Calu3 (cell line): ENCODE measurements around the gene CERKL. TPM values are rescaled to one million over a fixed set of nuclear protein-coding genes. Genes with fewer than 3 reads are reported as not detected.

Experiments
- BruUV-seq: library from RNA; stranded (reverse); fragments of 400-500 nt; replicated peaks from 2 replicates; lab custom pipeline; 2021; lab: Mats Ljungman, UMichigan
- CTCF ChIA-PET: fragments of 300-600 bp; sonication (Branson Sonifier 250); formaldehyde crosslinking; loops from one replicate; lab custom pipeline; 2022; ENCODE audit warnings: antibody characterized with exemption; lab: Charles Lee
- DNase-seq: peaks from one replicate; pipeline ENCODE4 v3.0.0; 2022
- H3K27ac Mint-ChIP-seq: one replicate; pipeline ENCODE4 v1.8.0; 2022; ENCODE audit warnings: mixed read lengths; ENCODE audit not compliant: unreplicated experiment
- H3K27me3 Mint-ChIP-seq: one replicate; pipeline ENCODE4 v1.8.0; 2022; ENCODE audit warnings: mixed read lengths; ENCODE audit not compliant: unreplicated experiment
- H3K36me3 Mint-ChIP-seq: one replicate; pipeline ENCODE4 v1.8.0; 2022; ENCODE audit warnings: mild to moderate bottlenecking, moderate library complexity, mixed read lengths; ENCODE audit not compliant: insufficient read depth, unreplicated experiment
- H3K4me1 Mint-ChIP-seq: one replicate; pipeline ENCODE4 v1.8.0; 2022; ENCODE audit warnings: mild to moderate bottlenecking, low read depth, mixed read lengths; ENCODE audit not compliant: unreplicated experiment
- H3K4me3 Mint-ChIP-seq: one replicate; pipeline ENCODE4 v1.8.0; 2022; ENCODE audit warnings: mild to moderate bottlenecking, low read depth, moderate library complexity, mixed read lengths; ENCODE audit not compliant: unreplicated experiment
- H3K9me3 Mint-ChIP-seq: one replicate; pipeline ENCODE4 v1.8.0; 2022; ENCODE audit warnings: low read depth, mixed read lengths; ENCODE audit not compliant: unreplicated experiment
- intact Hi-C: fragments of 100-400 bp; cut with micrococcal nuclease; formaldehyde crosslinking; loops from one replicate; pipeline ENCODE4 v1.10.0; 2022; ENCODE audit not compliant: unreplicated experiment
- total RNA-seq: library from RNA; stranded (reverse); gene quantifications from 2 replicates; pipeline ENCODE4 v1.2.3, GENCODE V29; 2022
- TF ChIP-seq, protein P1 (sequence below): fragments of 200-600 bp; IDR thresholded peaks from one replicate; pipeline ENCODE4 v1.8.0; 2022; ENCODE audit warnings: antibody characterized with exemption; ENCODE audit not compliant: unreplicated experiment

Gene CERKL
- total RNA-seq, 1 experiment from 2014 or later, result 1.1 TPM

DNA sequence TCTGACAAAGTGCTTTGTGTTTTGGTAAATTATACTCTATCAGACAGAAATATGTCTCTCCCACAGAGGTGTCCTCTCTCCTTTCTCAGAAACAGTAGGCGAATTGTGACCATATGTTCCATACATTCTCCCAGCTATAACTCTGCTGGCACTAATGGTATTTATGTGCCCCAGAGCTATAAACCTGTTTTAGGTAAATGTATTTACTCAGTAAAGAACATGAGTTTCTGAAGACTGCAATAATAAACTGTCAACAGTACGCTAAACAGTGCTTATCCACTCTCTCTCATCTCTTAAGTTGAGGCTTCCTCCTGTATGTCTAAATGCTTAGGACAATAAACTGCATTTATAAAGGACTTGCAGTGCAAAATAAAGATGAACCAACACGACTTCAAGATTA is 141.2 kb downstream of the CERKL start:
- intact Hi-C loops, result no loop called here
- no TSS peak for BruUV-seq
- no peaks in the 10 kb centered on the region for H3K36me3 Mint-ChIP-seq
- no peak overlapping the region for H3K27ac Mint-ChIP-seq
- DNase-seq, result no peak
- CTCF ChIA-PET, result no interaction called here
- H3K4me1 Mint-ChIP-seq, result no peaks in the 10 kb centered on the region
- H3K27me3 Mint-ChIP-seq, result no peaks in the 10 kb centered on the region
- TF ChIP-seq, protein P1, sequence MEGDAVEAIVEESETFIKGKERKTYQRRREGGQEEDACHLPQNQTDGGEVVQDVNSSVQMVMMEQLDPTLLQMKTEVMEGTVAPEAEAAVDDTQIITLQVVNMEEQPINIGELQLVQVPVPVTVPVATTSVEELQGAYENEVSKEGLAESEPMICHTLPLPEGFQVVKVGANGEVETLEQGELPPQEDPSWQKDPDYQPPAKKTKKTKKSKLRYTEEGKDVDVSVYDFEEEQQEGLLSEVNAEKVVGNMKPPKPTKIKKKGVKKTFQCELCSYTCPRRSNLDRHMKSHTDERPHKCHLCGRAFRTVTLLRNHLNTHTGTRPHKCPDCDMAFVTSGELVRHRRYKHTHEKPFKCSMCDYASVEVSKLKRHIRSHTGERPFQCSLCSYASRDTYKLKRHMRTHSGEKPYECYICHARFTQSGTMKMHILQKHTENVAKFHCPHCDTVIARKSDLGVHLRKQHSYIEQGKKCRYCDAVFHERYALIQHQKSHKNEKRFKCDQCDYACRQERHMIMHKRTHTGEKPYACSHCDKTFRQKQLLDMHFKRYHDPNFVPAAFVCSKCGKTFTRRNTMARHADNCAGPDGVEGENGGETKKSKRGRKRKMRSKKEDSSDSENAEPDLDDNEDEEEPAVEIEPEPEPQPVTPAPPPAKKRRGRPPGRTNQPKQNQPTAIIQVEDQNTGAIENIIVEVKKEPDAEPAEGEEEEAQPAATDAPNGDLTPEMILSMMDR, result no peak
- H3K9me3 Mint-ChIP-seq, result no peaks in the 10 kb centered on the region
- H3K4me3 Mint-ChIP-seq, result no peak overlapping the region

GRCh38 chr2:181500201-181500600 is 156.7 kb downstream of the CERKL start:
- intact Hi-C loops, result no loop called here
- BruUV-seq, result no TSS peak
- H3K4me3 Mint-ChIP-seq, result no peak overlapping the region
- TF ChIP-seq, protein P1, result no peak
- no peaks in the 10 kb centered on the region for H3K27me3 Mint-ChIP-seq
- H3K36me3 Mint-ChIP-seq, result no peaks in the 10 kb centered on the region
- no peak for DNase-seq
- CTCF ChIA-PET, result no interaction called here
- no peak overlapping the region for H3K27ac Mint-ChIP-seq
- no peaks in the 10 kb centered on the region for H3K4me1 Mint-ChIP-seq
- no peaks in the 10 kb centered on the region for H3K9me3 Mint-ChIP-seq

DNA sequence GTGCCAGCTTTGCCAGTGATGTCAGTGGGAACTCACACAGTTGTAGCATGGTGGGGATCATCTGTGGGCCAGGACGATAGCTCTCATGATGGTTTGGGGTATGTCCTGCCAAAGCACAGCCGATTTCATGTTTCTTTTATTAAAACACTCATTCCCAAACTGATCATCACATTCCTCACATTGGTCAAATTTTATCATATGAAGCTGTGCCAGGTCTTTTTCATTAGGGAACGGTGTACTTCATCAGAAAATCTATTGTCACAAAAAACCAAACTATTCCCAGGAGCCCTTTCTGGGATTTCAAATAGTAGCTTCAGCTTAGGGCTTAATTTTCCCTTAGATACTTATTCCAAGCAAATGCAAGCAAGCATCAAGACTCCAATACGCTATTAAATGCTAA is 157.7 kb downstream of the CERKL start:
- CTCF ChIA-PET, result no interaction called here
- no TSS peak for BruUV-seq

More for the DNA sequence above, 157.7 kb downstream of the CERKL start:
- no peak overlapping the region for H3K4me3 Mint-ChIP-seq
- TF ChIP-seq, protein P1, result no peak
- DNase-seq, result no peak
- H3K9me3 Mint-ChIP-seq, result no peaks in the 10 kb centered on the region
- H3K36me3 Mint-ChIP-seq, result no peaks in the 10 kb centered on the region
- intact Hi-C loops, result no loop called here
- H3K27me3 Mint-ChIP-seq, result no peaks in the 10 kb centered on the region
- no peaks in the 10 kb centered on the region for H3K4me1 Mint-ChIP-seq
- H3K27ac Mint-ChIP-seq, result no peak overlapping the region

Other genes starting within 250 kb of the CERKL start
- 0.33 and 0.34 TPM in 2 replicates for gene ITGA4, start 199.7 kb downstream of the CERKL start, total RNA-seq
- gene NEUROD1, start 23.4 kb upstream of the CERKL start, total RNA-seq, result not detected in 2 replicates
- 375 and 411 TPM in 2 replicates for gene ITPRID2, start 234.6 kb upstream of the CERKL start, total RNA-seq